Liver (tissue), 9 donors: ENCODE data around the gene NPTN. TPM values are rescaled to one million over a fixed set of nuclear protein-coding genes. Genes with fewer than 3 reads are reported as not detected.

Experiments
- DNase-seq: peaks from one replicate; pipeline ENCODE4 v3.0.0-alpha.2; 2017; ENCODE audit warnings: low spot score
- H3K27ac ChIP-seq, 2 donors: one replicate each; pipeline ENCODE4 v1.7.0; 2013; ENCODE audit warnings: inconsistent platforms in 2 of 2, low read length in 2 of 2, control low read depth in 1 of 2, low read depth in 1 of 2, mild to moderate bottlenecking in 1 of 2
- H3K27me3 ChIP-seq, 4 donors: one replicate each; pipeline versions ENCODE4 v1.6.1 to v1.7.0; 2013; ENCODE audit warnings: low read length in 3 of 4, inconsistent platforms in 1 of 4, mild to moderate bottlenecking in 1 of 4, moderate library complexity in 1 of 4; ENCODE audit not compliant: control insufficient read depth in 4 of 4, insufficient read depth in 4 of 4
- H3K36me3 ChIP-seq, 4 donors: one replicate each; pipeline versions ENCODE4 v1.6.1 to v1.7.0; 2013; ENCODE audit warnings: low read length in 3 of 4, mild to moderate bottlenecking in 3 of 4, low read depth in 1 of 4, moderate library complexity in 1 of 4; ENCODE audit not compliant: control insufficient read depth in 4 of 4, insufficient read depth in 3 of 4
- H3K4me1 ChIP-seq, 4 donors: one replicate each; pipeline versions ENCODE4 v1.6.1 to v1.7.0; 2013; ENCODE audit warnings: low read length in 3 of 4, mild to moderate bottlenecking in 3 of 4, moderate library complexity in 1 of 4; ENCODE audit not compliant: control insufficient read depth in 4 of 4, insufficient read depth in 4 of 4
- H3K4me3 ChIP-seq, 3 donors: one replicate each; pipeline versions ENCODE4 v1.6.1 to v1.7.0; 2013; ENCODE audit warnings: low read length in 3 of 3, control low read depth in 1 of 3, low read depth in 1 of 3, mild to moderate bottlenecking in 1 of 3
- H3K9ac ChIP-seq, 2 donors: one replicate each; pipeline ENCODE4 v1.7.0; 2013; ENCODE audit warnings: low read length in 2 of 2, mild to moderate bottlenecking in 2 of 2, moderate library complexity in 2 of 2, control low read depth in 1 of 2, low read depth in 1 of 2
- H3K9me3 ChIP-seq, 4 donors: one replicate each; pipeline versions ENCODE4 v1.6.1 to v1.7.0; 2013; ENCODE audit warnings: low read length in 3 of 4; ENCODE audit not compliant: control insufficient read depth in 4 of 4
- ATF3 ChIP-seq: IDR thresholded peaks from 2 replicates; pipeline ENCODE4 v1.6.1; 2016; ENCODE audit warnings: antibody characterized with exemption
- FOXA1 ChIP-seq: IDR thresholded peaks from 2 replicates; pipeline ENCODE4 v1.6.1; 2016; ENCODE audit warnings: antibody characterized with exemption
- HNF4A ChIP-seq, 2 donors: conservative IDR thresholded peaks; 2 replicates each; pipeline ENCODE4 v1.6.1; 2016; ENCODE audit warnings: antibody characterized with exemption in 2 of 2, mild to moderate bottlenecking in 2 of 2
- HNF4G ChIP-seq: IDR thresholded peaks from 2 replicates; pipeline ENCODE4 v1.6.1; 2016; ENCODE audit warnings: antibody characterized with exemption
- NR2F2 ChIP-seq: IDR thresholded peaks from 2 replicates; pipeline ENCODE4 v1.6.1; 2016; ENCODE audit warnings: antibody characterized with exemption
- SP1 ChIP-seq: IDR thresholded peaks from 2 replicates; pipeline ENCODE4 v1.6.1; 2018; ENCODE audit warnings: antibody characterized with exemption, mild to moderate bottlenecking
- TAF1 ChIP-seq: conservative IDR thresholded peaks from 2 replicates; pipeline ENCODE4 v1.6.1; 2016; ENCODE audit warnings: antibody characterized with exemption, mild to moderate bottlenecking
- YY1 ChIP-seq: IDR thresholded peaks from 2 replicates; pipeline ENCODE4 v1.6.1; 2016; ENCODE audit warnings: antibody characterized with exemption, mild to moderate bottlenecking
- WGBS: extraction: QIAGEN DNeasy Blood & Tissue Kit; methylation state at CpG from one replicate; pipeline ENCODE4 v1.1.7; 2013; 5-methylcytosine and 5-hydroxymethylcytosine counted together
- polyA plus RNA-seq, 2 donors: library from polyadenylated mRNA; stranded (reverse) in 1 of 2; unstranded in 1 of 2; fragments of 200-250 nt in 1 of 2; fragments of >200 nt in 1 of 2; fragmentation: Nextera tagmentation in 1 of 2; extraction: Ambion mirVana in 1 of 2; gene quantifications; one replicate each; pipeline versions ENCODE4 v1.2.1 to v1.2.3, GENCODE V29; 2013 to 2015
- total RNA-seq, 2 donors: library from RNA; depleted of rRNA; stranded (reverse); fragments of >200 nt; gene quantifications; one replicate each; pipeline ENCODE4 v1.2.3, GENCODE V29; 2014
- TF ChIP-seq, protein P1 (sequence below): IDR thresholded peaks from 2 replicates; pipeline ENCODE4 v1.6.1; 2016; ENCODE audit warnings: antibody characterized with exemption
- TF ChIP-seq, protein P2 (sequence below): fragments of 150-350 bp; IDR thresholded peaks from 2 replicates; pipeline ENCODE4 v1.5.1; 2017; ENCODE audit warnings: improper control_type of control experiment, low read depth, low read length; ENCODE audit not compliant: missing input control
- TF ChIP-seq, protein P3 (sequence below): IDR thresholded peaks from 2 replicates; pipeline ENCODE4 v1.6.1; 2016; ENCODE audit warnings: antibody characterized with exemption, mild to moderate bottlenecking
- donor health status: healthy.
- donor health status: healthy.
- donor health status: healthy.
- donor health status: healthy.
- donor health status: healthy.

The NPTN gene
- total and polyA plus RNA-seq, 4 donors = 16.8 to 42.4 (median 33.9) TPM

- WGBS = 74% methylated on average over 3 of the region's 3 CpGs
- no peak for DNase-seq
- no peak overlapping the region for H3K4me3 ChIP-seq
- H3K27ac ChIP-seq = no peak overlapping the region
- no peaks in the 10 kb centered on the region for H3K27me3 ChIP-seq
- H3K9me3 ChIP-seq = no peaks in the 10 kb centered on the region
- H3K36me3 ChIP-seq = no peaks in the 10 kb centered on the region
- TF ChIP-seq HNF4G = no peak
- TF ChIP-seq, protein P1, sequence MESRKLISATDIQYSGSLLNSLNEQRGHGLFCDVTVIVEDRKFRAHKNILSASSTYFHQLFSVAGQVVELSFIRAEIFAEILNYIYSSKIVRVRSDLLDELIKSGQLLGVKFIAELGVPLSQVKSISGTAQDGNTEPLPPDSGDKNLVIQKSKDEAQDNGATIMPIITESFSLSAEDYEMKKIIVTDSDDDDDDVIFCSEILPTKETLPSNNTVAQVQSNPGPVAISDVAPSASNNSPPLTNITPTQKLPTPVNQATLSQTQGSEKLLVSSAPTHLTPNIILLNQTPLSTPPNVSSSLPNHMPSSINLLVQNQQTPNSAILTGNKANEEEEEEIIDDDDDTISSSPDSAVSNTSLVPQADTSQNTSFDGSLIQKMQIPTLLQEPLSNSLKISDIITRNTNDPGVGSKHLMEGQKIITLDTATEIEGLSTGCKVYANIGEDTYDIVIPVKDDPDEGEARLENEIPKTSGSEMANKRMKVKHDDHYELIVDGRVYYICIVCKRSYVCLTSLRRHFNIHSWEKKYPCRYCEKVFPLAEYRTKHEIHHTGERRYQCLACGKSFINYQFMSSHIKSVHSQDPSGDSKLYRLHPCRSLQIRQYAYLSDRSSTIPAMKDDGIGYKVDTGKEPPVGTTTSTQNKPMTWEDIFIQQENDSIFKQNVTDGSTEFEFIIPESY = no peak
- TF ChIP-seq HNF4A (conservative IDR thresholded peaks at IDR 0.05) = no peak
- TF ChIP-seq NR2F2 = peak; percentile 18
- H3K4me1 ChIP-seq = peaks cover 0 to 18% (median 15%) of the 10 kb centered on the region in 4 donors
- no peak overlapping the region for H3K9ac ChIP-seq
These were observed 34.5 kb downstream of the NPTN start for GRCh38 chr15:73598530-73599160.

GRCh38 chr15:73597036-73597638 is 36.1 kb downstream of the NPTN start:
- Histone ChIP-seq H3K4me1 (peaks cover 0 to 14% (median 12%) of the 10 kb centered on the region in 4 donors), H3K27me3 (no peaks in the 10 kb centered on the region), H3K4me3 (no peak overlapping the region), H3K36me3 (no peaks in the 10 kb centered on the region), H3K27ac (no peak overlapping the region), H3K9me3 (no peaks in the 10 kb centered on the region), H3K9ac (no peak overlapping the region)
- DNase-seq = no peak
- 97% methylated on average over 21 of the region's 21 CpGs for WGBS
- TF ChIP-seq YY1 = no peak
- TF ChIP-seq, protein P2, sequence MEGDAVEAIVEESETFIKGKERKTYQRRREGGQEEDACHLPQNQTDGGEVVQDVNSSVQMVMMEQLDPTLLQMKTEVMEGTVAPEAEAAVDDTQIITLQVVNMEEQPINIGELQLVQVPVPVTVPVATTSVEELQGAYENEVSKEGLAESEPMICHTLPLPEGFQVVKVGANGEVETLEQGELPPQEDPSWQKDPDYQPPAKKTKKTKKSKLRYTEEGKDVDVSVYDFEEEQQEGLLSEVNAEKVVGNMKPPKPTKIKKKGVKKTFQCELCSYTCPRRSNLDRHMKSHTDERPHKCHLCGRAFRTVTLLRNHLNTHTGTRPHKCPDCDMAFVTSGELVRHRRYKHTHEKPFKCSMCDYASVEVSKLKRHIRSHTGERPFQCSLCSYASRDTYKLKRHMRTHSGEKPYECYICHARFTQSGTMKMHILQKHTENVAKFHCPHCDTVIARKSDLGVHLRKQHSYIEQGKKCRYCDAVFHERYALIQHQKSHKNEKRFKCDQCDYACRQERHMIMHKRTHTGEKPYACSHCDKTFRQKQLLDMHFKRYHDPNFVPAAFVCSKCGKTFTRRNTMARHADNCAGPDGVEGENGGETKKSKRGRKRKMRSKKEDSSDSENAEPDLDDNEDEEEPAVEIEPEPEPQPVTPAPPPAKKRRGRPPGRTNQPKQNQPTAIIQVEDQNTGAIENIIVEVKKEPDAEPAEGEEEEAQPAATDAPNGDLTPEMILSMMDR = no peak
- TF ChIP-seq HNF4A (conservative IDR thresholded peaks at IDR 0.05) = no peak
- no peak for TF ChIP-seq SP1
- TF ChIP-seq, protein P3, sequence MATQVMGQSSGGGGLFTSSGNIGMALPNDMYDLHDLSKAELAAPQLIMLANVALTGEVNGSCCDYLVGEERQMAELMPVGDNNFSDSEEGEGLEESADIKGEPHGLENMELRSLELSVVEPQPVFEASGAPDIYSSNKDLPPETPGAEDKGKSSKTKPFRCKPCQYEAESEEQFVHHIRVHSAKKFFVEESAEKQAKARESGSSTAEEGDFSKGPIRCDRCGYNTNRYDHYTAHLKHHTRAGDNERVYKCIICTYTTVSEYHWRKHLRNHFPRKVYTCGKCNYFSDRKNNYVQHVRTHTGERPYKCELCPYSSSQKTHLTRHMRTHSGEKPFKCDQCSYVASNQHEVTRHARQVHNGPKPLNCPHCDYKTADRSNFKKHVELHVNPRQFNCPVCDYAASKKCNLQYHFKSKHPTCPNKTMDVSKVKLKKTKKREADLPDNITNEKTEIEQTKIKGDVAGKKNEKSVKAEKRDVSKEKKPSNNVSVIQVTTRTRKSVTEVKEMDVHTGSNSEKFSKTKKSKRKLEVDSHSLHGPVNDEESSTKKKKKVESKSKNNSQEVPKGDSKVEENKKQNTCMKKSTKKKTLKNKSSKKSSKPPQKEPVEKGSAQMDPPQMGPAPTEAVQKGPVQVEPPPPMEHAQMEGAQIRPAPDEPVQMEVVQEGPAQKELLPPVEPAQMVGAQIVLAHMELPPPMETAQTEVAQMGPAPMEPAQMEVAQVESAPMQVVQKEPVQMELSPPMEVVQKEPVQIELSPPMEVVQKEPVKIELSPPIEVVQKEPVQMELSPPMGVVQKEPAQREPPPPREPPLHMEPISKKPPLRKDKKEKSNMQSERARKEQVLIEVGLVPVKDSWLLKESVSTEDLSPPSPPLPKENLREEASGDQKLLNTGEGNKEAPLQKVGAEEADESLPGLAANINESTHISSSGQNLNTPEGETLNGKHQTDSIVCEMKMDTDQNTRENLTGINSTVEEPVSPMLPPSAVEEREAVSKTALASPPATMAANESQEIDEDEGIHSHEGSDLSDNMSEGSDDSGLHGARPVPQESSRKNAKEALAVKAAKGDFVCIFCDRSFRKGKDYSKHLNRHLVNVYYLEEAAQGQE = no peak
- no peak for TF ChIP-seq FOXA1
- no peak for TF ChIP-seq ATF3
- TF ChIP-seq TAF1 = no peak
